Eye (tissue), 1 donor: ENCODE data around the gene RAB3B.

Source experiments
- DNase-seq: peaks from one replicate; pipeline ENCODE4 v3.0.0-alpha.2; 2015

The RAB3B gene

GRCh38 chr1:51955797-51956527 is 34.5 kb downstream of the RAB3B start:
- no peak for DNase-seq

DNA sequence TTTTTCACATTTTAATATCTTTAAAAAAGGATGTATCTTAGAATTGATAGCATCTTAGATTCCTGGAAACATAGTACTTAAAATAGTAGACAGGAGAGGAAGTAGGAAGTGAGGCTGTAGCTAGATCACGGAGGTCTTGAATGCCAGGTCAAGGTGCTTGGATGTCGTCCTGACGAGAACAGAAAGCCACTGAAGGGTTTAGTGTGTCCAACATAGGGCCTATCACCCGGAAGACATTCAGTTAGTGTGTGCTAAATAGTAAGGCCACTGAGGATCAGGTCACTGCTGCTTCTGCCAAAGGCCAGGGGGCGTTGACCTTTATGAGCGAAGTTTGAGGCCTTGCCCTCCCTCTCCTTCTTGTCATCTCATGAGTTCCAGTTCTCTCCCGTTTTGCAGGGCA is 35.7 kb downstream of the RAB3B start:
- DNase-seq, result no peak

DNA sequence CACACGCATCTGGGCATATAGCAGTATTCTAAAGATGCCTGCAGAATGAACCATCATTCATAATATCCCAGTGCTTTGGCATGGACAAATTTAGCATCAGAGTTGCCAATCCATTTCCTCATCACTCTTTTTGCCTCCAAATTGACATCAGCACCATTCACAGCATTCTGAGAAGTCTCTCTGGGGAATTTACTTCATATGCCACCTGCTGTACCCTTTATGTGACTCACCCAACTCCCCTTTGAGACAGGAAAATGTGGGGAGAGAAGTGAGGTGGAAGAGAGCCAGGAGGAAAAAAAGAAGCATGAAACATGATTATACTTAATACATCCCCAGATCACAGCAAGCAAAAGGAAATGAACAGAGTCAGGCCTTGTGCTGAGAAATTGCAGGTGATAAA is 37.4 kb downstream of the RAB3B start:
- no peak for DNase-seq

GRCh38 chr1:51952638-51953037 is 37.9 kb downstream of the RAB3B start:
- no peak for DNase-seq

GRCh38 chr1:51950701-51951100 is 39.8 kb downstream of the RAB3B start:
- no peak for DNase-seq

GRCh38 chr1:51949014-51949702 is 41.3 kb downstream of the RAB3B start:
- no peak for DNase-seq

DNA sequence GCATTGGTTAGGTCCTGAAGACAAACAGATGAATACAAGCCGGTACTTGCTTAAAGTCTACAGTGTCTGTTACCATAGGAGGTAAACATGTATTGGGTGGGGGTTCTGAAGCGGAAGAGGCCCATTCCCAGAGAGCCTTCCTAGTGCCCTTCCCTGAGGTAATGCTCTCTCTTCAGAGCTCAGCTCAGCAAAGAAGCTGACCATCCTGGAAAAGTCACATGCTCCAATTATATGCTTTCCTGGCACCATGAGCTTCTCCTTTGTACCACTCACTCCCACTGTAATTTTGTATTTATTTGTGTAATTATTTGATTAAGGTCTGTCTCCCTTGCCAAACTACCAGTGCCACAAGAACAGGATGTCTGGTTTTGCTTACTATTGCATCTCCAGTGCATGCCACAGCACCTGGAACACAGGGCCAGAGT is 42.0 kb downstream of the RAB3B start:
- DNase-seq, result no peak

- no peak for DNase-seq
Measured at GRCh38 chr1:51946300-51946699, 44.2 kb downstream of the RAB3B start.

GRCh38 chr1:51945591-51945990 is 44.9 kb downstream of the RAB3B start:
- no peak for DNase-seq

DNA sequence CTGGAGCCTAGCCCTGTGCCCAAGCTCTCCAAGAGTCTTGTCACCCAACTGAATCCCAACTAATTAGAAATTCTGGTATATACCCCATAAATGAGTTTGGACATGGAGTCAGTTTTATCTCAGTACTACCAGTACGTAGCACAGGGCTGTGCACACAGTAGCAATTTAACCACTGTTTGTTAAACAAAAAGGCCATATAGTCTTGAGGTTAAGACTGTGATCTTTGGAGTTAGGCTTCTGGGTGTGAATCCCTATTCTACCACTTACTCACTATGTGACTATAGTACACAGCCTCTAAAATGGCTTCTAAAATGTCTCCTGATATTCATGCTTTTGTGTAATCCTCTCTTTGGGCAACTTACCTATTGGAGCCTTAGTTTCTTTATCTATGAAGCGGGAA is 48.2 kb downstream of the RAB3B start:
- no peak for DNase-seq

DNA sequence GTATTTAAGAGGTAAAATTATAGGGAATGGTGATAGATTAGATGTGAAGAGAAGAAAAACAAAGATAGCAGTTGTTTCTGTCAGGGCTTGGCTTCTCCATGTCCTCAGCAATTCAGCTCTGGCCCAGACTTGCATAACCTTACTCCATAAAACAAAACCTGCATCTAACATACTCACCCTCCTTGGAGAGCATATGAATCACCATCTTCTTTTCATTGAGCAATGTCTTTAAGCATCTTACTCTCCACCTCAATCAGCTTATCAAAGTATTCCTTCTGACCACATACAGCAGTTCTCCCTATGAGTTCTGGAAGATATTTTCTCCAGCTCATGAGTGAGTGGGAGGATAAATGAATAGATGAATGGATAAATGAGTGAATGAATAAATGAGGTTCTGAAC is 49.0 kb downstream of the RAB3B start:
- no peak for DNase-seq

GRCh38 chr1:51937112-51937511 is 53.4 kb downstream of the RAB3B start:
- DNase-seq, result no peak

GRCh38 chr1:51936531-51936930 is 54.0 kb downstream of the RAB3B start:
- no peak for DNase-seq

DNA sequence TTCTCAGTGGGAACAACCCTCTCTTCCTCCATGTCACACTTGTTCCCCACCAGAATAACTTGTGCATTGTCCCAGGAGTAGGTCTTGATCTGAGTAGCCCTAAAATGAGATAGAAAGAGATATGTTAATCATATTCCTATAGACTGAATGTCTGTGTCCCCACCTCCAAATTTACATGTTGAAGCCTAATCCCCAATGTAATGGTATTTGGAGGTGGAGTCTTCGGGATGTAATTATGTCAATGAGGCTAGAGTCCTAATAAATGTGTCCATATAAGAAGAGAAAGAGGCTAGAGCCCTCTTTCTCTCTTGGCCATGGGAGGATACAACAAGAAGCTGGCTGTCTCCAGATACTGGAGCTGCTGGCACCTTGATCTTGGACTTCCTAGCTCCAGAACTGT is 57.2 kb downstream of the RAB3B start:
- no peak for DNase-seq

DNA sequence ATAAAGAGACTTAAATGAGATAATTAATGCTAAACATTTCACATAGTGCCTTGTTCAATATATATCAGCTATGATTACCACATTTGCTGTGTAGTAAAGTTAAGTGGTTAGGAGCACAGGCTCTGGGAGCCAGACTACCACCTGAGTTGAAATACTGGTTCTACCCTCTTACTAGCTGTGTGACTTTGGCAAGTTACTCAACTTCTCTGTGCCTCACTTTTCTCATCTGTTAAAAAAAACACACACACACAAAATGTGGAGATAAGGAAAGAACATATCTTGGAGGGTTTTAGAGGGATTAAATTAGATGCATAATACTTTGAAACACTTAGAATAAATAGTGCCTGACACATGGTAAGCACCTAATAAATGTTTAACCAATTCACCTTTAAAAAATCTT is 60.2 kb downstream of the RAB3B start:
- DNase-seq, result no peak

DNA sequence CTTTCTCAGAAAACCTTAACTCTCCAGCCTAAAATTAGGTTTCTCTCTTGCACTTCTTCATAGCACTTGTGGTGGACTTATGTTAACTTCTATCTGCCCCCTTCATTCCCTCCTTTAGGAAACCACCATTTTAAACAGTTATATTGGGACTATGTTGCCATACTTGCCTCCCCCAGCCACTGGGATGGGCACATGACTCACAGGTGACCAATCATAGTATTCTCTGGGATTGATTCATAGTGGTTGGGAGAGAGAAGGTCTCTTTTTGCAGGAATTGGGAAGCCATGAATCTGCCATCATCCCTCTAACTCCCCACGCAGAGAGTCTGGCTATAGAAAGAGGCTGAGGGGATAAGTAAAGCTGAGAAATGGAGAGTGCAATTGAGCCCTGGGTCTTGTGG is 61.6 kb downstream of the RAB3B start:
- DNase-seq, result no peak

DNA sequence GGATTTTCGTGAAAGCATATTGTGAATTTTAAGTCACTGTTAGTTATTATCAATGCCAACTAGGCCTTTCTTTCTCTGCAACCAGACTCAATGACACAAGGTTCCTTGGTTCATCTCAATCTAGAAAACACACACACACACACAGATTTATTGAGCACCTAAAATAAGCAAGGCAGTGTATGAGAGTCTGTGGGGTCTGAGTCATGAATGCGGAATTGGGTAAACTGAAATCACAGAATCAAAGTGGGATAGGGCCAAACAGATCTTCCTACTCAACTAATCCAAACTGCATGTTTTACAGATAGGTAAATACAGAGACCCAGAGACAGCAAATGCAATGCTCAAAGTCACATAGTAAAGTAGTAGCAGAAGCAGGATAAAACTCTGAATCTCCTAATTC is 63.5 kb downstream of the RAB3B start:
- no peak for DNase-seq

GRCh38 chr1:51926171-51926812 is 64.2 kb downstream of the RAB3B start:
- DNase-seq, result no peak

DNA sequence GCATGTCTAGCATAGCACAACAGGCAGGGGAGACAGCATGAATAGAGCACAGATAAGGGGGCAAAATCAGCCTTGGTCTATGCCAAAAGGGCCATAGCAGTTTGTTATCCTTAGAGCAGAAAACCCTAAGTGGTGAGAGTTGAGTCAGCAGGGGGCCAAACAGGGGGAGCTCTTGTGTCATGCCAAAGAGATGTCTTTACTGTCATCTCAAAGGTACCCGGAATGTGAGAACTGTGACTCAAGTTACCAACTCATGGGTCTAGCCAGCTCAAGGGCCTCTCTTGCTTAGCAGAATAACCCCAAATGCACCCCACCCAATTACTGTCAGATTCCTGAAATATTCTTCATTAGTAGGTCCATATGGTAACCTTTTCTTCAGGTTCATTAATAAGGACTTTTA is 66.0 kb downstream of the RAB3B start:
- no peak for DNase-seq

- DNase-seq, result peak; percentile 60
Measured at GRCh38 chr1:51922040-51922439, 68.5 kb downstream of the RAB3B start.

- no peak for DNase-seq
Measured at GRCh38 chr1:51920130-51920529, 70.4 kb downstream of the RAB3B start.

DNA sequence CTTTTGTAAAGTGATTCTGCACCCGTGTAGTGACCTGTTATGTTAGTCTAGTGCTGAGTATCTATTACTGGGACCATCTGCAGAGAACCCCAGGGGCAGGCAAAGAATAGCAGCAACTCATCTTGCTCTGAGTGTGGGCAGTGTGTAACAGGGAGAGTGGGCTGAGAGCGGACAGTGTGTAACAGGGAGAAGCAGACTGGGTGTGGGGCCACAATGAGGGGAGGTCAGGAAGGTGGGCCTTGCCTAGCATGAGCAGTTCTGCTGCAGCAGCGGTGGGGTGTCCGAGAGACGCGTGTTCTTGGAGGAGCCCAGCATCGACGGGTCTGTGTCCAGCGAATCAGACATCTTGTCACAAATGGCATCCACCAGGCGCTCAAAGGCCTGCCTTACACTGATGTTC is 70.8 kb downstream of the RAB3B start:
- no peak for DNase-seq

- DNase-seq, result no peak
Measured at GRCh38 chr1:51916587-51917405, 73.7 kb downstream of the RAB3B start.
